DMS53 treated with DMSO at 0.1 percent for 48 hours (cell line): Measurements from ENCODE around the gene CDC123.
A peak's percentile ranks its signal among the peaks of the same experiment; 100 is the strongest.
"Not testable (repeated sequence)": the region's sequence is repeated elsewhere in the genome, so short reads cannot be mapped to it uniquely, and the experiment has no call there.

Experiments used
- DNase-seq: peaks from one replicate; lab custom pipeline; 2025; ENCODE audit not compliant: unreplicated experiment; lab: John Stamatoyannopoulos, UW

Gene CDC123

GRCh38 chr10:12195603-12196506 lies at the start of gene CDC123, which contains the start of gene NUDT5:
Gene CDC123, plus strand, starts transcription at chr10:12196188. Its CDS starts 58 bp downstream, at chr10:12196246.
Gene NUDT5, minus strand, starts transcription at chr10:12195891. Its CDS starts 9,600 bp downstream, at chr10:12186291.
- peak; percentile 96 for DNase-seq

DNA sequence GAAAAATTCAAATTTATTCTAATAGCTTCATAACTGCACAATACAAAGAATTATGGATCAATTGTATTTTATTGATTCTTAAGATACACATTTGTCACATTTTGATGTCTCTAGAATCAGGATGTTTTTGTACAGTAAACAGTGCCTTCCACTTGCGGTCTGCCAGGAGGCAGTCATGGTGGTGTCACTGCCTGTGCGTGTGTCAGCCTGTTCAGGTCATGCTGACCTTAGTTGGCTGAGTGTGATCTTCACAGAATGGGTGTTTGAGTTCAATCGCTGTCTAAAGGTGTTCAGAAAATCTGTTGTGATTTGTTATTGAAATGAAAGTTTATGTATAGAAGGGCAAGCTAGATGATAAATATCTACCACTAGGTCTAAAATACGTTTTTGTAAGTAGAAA lies 45.8 kb upstream of the CDC123 start:
- no peak for DNase-seq

- no peak for DNase-seq
These were observed 41.5 kb upstream of the CDC123 start for GRCh38 chr10:12154516-12154915.

DNA sequence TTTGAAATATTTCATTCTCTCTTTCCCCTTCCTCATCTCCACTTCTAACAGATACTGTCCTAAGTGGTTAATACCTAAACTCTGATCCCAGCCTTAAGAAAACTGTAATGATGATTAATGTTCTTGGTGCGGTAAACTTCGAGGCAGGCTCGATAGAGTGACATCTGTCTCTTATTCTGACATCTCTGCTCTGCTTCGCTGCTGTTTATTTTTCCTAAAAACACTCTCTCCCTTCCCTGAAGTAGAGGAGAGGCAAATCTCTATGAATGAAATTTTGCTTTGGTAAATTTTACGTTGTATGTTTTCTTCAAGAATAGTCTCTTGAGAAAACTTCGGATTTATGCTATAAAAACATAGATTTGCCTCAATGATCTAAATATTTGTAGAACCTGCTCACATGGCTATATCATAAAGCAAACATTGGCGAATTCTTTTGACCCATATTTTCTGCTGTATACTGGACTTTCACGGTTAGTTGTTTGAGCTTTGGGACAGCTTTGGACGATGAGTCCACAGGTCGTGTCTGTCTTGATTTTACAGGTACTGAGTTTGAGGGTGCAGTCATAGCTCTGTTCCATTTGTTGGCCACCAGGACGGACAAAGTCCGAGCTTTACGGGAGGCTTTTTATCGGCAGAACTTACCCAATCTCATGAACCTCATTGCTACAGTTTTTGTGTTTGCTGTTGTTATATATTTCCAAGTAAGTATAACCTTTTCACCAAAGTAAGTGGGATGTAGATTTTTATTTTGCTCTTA lies 39.4 kb upstream of the CDC123 start:
- DNase-seq = no peak

DNA sequence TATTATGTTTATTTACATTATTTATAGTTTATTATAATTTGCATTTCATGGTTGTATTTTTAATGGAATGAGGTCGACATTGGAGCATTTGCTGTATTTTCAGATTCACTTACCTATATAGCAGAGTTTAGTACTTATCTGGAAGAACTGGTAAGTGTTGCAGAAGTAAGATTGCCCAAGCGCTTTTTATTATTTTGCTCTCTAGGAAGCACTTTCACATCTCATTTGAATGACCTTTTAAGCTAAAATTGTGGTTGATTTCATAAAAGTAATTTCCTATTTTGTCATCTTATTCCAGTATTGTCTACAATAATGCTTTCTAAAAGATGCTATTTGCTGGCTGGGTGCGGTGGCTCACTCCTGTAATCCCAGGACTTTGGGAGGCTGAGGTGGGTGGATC lies 37.9 kb upstream of the CDC123 start:
- DNase-seq = no peak

DNA sequence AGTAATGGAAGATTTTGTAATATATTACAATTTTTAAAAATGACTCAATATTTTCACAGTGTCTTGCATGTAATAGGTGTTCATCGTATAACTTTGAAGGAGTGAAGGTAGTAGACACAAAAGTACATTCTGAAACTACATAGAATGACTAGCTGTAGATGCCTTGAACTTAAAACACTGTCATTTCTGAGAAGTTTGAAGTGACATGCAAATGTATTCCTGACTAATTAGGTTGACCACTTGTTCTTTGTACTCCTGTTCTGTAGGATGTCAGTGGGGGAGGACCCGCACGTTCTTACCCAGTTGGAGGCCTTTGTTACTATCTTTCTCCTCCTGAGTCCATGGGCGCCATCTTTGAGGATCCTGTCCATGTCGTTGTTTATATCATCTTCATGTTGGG lies 35.3 kb upstream of the CDC123 start:
- no peak for DNase-seq

- no peak for DNase-seq
These were observed 33.1 kb upstream of the CDC123 start for GRCh38 chr10:12162927-12163326.

DNA sequence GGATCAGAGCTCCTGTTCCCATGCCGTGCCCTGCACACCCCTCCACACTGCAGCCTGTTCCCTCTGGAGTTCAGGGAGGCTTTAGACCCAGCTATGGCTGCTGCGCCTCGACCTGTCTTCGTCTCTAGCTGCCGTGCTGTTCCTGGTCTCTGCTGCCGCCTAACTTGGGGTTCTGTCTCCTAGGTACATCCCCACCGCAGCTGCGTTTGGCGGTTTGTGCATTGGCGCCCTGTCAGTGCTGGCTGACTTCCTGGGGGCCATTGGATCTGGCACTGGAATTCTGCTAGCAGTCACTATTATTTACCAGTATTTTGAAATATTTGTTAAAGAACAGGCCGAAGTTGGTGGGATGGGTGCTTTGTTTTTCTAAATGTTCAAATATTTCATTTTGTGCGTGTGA lies 31.9 kb upstream of the CDC123 start:
- DNase-seq = no peak

DNA sequence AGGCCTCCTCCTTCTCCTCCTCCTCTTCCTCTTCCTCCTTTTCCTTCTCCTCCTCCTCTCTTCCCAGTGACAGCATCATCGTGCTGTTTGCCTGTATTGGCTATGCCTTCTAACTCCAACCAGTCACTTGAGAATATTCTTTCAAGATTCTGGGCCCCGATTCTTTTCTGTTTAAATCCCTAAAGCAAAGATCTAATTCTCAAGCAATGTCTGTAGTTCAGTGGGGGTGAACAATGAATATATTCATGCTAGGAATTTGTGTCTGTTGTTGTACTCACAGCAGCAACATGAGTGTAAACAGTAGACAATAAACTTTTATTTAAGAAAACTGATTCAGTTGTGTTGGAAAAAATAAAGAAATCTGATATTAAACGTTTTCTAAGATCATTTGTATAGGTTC lies 31.0 kb upstream of the CDC123 start:
- DNase-seq = no peak

DNA sequence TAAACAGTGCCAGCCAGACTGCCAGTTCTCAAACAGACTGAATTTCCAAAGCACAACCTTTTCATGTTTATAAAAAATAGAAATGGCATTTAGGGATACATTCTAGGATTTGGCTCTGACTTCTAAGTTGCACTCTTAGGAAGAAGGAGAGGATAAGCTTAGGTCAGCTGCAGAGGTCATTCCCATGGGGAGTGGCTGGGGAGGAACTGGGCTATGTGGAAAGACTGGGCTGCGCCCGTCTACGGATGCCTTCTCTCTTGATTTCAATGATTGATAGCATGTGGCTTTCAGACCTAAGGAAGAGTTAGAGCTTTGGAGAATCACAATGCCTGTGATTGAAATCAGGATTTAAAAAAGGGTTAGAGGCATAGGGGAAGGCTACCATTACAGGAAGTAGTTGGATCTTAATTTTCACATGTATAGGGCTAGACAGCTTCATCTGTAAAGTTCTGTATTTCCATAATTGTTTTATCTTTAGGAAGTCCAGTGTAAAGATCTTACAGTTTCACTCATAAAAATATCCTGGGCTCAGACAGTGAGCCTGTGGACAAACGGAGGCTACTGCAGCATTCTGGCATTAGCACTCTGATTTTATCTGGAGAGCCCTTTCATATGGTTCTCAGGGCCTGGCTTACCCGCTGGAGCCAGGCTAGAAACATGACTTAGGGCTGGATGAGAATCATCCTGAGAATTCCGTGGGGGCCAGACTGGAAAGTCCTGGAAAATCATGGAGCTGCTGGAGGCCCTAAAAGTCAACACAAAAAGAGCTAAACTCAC lies 29.8 kb upstream of the CDC123 start:
- DNase-seq = no peak

- not testable (repeated sequence) for DNase-seq
These were observed 24.5 kb upstream of the CDC123 start for GRCh38 chr10:12171512-12171911.

DNA sequence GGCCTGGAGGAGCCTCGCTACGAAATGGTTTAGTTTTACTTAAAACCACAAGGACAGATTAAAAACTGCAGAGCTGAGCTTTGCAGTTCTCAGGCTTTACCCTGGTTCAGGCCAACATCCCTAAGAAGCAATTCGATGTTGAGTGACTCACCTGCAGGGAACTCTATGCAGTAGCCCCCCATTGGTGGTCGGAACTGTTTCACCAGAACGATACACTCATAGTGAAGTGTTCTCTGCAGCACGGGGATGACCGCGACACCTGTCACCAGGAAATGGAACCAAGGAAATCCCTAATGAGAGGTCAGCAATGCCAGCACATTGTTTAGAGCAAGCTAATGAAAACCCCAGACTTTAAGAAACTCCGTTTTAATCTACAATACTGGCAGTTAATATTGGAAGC lies 18.3 kb upstream of the CDC123 start:
- no peak for DNase-seq

GRCh38 chr10:12179606-12180170 lies 16.3 kb upstream of the CDC123 start:
- DNase-seq = no peak

DNA sequence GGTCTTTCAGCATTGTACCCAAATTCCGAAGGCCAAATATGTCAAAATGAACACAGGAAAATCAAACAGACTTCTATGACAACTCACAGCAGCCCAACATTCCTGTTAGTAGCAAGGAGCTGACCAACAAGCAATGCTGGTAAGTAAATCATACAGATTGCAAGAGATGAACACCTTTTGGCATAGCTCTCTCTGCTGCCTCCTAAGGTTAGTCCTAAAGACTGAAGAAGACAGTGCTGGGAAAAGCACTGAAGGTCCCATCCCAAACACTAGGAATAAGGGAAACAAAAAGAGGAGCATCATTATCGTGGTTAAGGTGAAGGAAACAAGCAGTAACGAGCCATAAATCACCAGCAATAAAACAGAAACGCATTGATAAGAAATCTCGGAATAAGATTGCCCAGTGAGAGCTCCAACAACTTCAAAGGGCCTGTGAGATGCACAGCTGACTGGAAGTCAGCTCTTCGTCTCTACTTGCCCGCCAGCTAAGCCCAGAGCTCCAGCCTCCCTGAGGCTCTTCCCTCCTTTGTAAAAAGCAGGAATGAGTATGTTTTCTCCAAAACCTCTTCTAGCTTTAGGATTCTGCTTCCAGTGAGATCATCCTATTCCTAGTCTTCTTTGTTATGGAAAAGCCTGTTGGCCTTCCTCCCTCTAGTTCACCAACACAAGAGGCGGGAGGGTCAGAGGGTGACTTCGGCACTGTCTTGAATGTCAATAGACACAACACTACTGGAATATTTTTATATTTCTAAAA lies 15.6 kb upstream of the CDC123 start:
- DNase-seq = no peak

- no peak for DNase-seq
These were observed 14.8 kb upstream of the CDC123 start for GRCh38 chr10:12181065-12181775.

- DNase-seq = no peak
These were observed 11.8 kb upstream of the CDC123 start for GRCh38 chr10:12184165-12184564.

- no peak for DNase-seq
These were observed 9.7 kb upstream of the CDC123 start for GRCh38 chr10:12186323-12186722.

- no peak for DNase-seq
These were observed 8.6 kb upstream of the CDC123 start for GRCh38 chr10:12187321-12187905.

DNA sequence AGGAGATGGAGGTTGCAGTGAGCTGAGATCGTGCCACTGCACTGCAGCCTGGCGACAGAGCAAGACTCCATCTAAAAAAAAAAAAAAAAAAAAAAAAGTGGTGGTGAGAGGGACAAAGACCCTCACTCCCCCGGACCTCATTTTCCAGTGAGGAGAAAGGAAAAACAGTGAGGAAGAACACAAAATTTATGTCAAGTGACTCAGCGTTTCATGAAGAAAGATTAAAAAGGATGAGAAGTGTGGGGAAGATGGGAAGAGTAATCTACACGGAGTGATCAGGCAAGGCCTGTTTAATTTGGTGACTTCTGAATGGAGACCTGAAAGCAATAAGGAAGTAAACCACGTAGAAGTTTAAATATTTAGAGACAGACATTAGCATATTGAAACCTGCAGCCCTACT lies 7.3 kb upstream of the CDC123 start:
- no peak for DNase-seq
